Heart left ventricle (tissue), 13 donors: ENCODE data around the gene FAM118B.

Source experiments
- POLR2A ChIP-seq, 2 donors: fragments of 450-650 bp; IDR thresholded peaks; one replicate each; pipeline ENCODE4 v1.6.1; 2017; ENCODE audit warnings: antibody characterized with exemption in 2 of 2, mild to moderate bottlenecking in 2 of 2, moderate library complexity in 2 of 2
- TF ChIP-seq, protein P1 (sequence below), 12 donors: fragments of 200-600 bp; sonication (generic) in 4 of 12; IDR thresholded peaks; one replicate each; pipeline versions ENCODE4 v1.5.0 to v1.8.0; 2018 to 2022; ENCODE audit warnings: antibody characterized with exemption in 12 of 12, mild to moderate bottlenecking in 5 of 12
- donor health status: ischemic (EF 13 %, LVEDD 7.1; RV severe dilation, severe dysfunction).
- donor health status: DM: no; HTN: yes; CAD: no.
- donor health status: DM: no; HTN: no; CAD: no.
- donor health status: ischemic (EF 25% LVEDD 6.9; RV normal size, moderate dysfunction).
- donor health status: ischemic (EF 25% LVEDD 5.7; RV mildly dilated, moderate dysfunction).
- donor health status: ischemic (EF 35%, LVEDD 5.7; RV mildly dilated, moderate dysfunction).
- donor health status: nonischemic (EF 11% LVEDD 7.7; RV severe dilation, severe dysfunction).
- donor health status: DM: yes; HTN: yes; CAD: no.
- donor health status: PGD.
- donor health status: ischemic (EF 29% LVEDD 5.4; RV normal size, mild dysfunction).
- donor health status: nonischemic (EF 23%, LVEDD 6.1; RV moderate dilation, normal function).

DNA sequence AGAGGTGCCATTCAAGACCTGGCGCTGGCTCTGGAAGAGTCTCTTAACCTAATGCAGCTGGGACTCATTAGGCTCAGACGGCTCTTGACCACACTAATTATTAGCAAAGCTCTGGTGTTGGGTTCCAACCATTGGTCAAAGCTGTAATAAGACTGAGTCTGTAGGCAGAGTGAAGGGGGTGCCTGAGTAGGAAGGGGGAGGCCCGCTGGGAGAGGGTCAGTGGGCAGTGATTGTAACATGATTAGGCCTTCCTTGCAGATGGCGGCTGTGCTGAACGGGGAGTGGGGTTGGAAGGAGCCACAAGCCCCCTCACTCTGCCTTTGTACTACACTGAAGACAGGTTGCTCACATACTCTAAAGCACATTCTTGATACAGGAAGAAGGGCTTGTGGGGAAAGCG is 51.9 kb downstream of the FAM118B start:
- TF ChIP-seq POLR2A (IDR thresholded peaks at IDR 0.05), result no peak
- TF ChIP-seq, protein P1, sequence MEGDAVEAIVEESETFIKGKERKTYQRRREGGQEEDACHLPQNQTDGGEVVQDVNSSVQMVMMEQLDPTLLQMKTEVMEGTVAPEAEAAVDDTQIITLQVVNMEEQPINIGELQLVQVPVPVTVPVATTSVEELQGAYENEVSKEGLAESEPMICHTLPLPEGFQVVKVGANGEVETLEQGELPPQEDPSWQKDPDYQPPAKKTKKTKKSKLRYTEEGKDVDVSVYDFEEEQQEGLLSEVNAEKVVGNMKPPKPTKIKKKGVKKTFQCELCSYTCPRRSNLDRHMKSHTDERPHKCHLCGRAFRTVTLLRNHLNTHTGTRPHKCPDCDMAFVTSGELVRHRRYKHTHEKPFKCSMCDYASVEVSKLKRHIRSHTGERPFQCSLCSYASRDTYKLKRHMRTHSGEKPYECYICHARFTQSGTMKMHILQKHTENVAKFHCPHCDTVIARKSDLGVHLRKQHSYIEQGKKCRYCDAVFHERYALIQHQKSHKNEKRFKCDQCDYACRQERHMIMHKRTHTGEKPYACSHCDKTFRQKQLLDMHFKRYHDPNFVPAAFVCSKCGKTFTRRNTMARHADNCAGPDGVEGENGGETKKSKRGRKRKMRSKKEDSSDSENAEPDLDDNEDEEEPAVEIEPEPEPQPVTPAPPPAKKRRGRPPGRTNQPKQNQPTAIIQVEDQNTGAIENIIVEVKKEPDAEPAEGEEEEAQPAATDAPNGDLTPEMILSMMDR (IDR thresholded peaks at IDR 0.05), result no peak
